22Rv1 (cell line): Measurements from ENCODE around the gene KLK3.
A peak's percentile ranks its signal among the peaks of the same experiment; 100 is the strongest.

Source experiments
- ZFX ChIP-seq: fragments of 450-650 bp; IDR thresholded peaks from 2 replicates; pipeline ENCODE4 v1.6.1; 2017; ENCODE audit warnings: antibody characterized with exemption, borderline replicate concordance
- TF ChIP-seq, protein P1 (sequence below): fragments of 450-650 bp; IDR thresholded peaks from 2 replicates; pipeline ENCODE4 v1.5.1; 2017; ENCODE audit warnings: mild to moderate bottlenecking

DNA sequence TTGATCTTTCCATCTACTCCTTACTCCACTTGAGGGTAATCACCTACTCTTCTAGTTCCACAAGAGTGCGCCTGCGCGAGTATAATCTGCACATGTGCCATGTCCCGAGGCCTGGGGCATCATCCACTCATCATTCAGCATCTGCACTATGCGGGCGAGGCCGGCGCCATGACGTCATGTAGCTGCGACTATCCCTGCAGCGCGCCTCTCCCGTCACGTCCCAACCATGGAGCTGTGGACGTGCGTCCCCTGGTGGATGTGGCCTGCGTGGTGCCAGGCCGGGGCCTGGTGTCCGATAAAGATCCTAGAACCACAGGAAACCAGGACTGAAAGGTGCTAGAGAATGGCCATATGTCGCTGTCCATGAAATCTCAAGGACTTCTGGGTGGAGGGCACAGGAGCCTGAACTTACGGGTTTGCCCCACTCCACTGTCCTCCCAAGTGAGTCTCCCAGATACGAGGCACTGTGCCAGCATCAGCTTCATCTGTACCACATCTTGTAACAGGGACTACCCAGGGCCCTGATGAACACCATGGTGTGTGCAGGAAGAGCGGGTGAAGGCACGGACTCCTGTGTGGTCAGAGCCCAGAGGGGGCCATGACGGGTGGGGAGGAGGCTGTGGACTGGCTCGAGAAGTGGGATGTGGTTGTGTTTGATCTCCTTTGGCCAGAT is 15.8 kb downstream of the KLK3 start:
- TF ChIP-seq, protein P1, sequence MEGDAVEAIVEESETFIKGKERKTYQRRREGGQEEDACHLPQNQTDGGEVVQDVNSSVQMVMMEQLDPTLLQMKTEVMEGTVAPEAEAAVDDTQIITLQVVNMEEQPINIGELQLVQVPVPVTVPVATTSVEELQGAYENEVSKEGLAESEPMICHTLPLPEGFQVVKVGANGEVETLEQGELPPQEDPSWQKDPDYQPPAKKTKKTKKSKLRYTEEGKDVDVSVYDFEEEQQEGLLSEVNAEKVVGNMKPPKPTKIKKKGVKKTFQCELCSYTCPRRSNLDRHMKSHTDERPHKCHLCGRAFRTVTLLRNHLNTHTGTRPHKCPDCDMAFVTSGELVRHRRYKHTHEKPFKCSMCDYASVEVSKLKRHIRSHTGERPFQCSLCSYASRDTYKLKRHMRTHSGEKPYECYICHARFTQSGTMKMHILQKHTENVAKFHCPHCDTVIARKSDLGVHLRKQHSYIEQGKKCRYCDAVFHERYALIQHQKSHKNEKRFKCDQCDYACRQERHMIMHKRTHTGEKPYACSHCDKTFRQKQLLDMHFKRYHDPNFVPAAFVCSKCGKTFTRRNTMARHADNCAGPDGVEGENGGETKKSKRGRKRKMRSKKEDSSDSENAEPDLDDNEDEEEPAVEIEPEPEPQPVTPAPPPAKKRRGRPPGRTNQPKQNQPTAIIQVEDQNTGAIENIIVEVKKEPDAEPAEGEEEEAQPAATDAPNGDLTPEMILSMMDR: peak; percentile 97
- TF ChIP-seq ZFX: no peak
